HL-60 (cell line): ENCODE measurements around the gene KIAA0232.

ENCODE experiments used
- DNase-seq, 2 experiments: peaks; one replicate each; pipeline ENCODE4 v3.0.0-alpha.2; 2010 to 2020; ENCODE audit warnings: low read depth in 1 of 2, low spot score in 1 of 2
- H3K27ac ChIP-seq: fragments of 250-450 bp; sonication (Bioruptor Pico); replicated peaks from 2 replicates; pipeline ENCODE4 v1.5.1; 2020; ENCODE audit warnings: mild to moderate bottlenecking, moderate library complexity
- H3K27me3 ChIP-seq: fragments of 250-450 bp; sonication (Bioruptor Pico); 2 replicates; pipeline ENCODE4 v1.5.1; 2021; ENCODE audit warnings: mild to moderate bottlenecking, moderate library complexity; ENCODE audit not compliant: insufficient read depth, poor library complexity, severe bottlenecking
- H3K4me3 ChIP-seq: replicated peaks from 2 replicates; pipeline ENCODE4 v1.5.1; 2011; ENCODE audit warnings: mild to moderate bottlenecking, control low read depth, low read length; ENCODE audit not compliant: insufficient read depth
- CTCF ChIP-seq: IDR thresholded peaks from one replicate; pipeline ENCODE4 v1.5.1; 2011; ENCODE audit warnings: low read length, control low read depth, inconsistent platforms; ENCODE audit not compliant: insufficient read depth
- GABPA ChIP-seq: IDR thresholded peaks from 2 replicates; pipeline ENCODE4 v1.6.1; 2012; ENCODE audit warnings: low read depth
- POLR2AphosphoS5 ChIP-seq: IDR thresholded peaks from 2 replicates; pipeline ENCODE4 v1.6.1; 2012; ENCODE audit warnings: low read depth
- REST ChIP-seq: IDR thresholded peaks from 2 replicates; pipeline ENCODE4 v1.6.1; 2012; ENCODE audit warnings: low read depth; ENCODE audit not compliant: insufficient replicate concordance
- SPI1 ChIP-seq: IDR thresholded peaks from 2 replicates; pipeline ENCODE4 v1.6.1; 2012; ENCODE audit warnings: low read depth, mild to moderate bottlenecking, borderline replicate concordance

KIAA0232 gene

GRCh38 chr4:6900181-6900812 is 117.8 kb downstream of the KIAA0232 start:
- no peak for TF ChIP-seq CTCF
- no peak for TF ChIP-seq POLR2AphosphoS5
- TF ChIP-seq GABPA = no peak
- TF ChIP-seq SPI1 = no peak
- no peak for TF ChIP-seq REST
- H3K27ac ChIP-seq = no peak overlapping the region
- DNase-seq = no peak
- H3K4me3 ChIP-seq = no peak overlapping the region
- H3K27me3 ChIP-seq = no peaks in the 10 kb centered on the region

- no peak overlapping the region for H3K27ac ChIP-seq
Measured at GRCh38 chr4:6900956-6901355, 118.4 kb downstream of the KIAA0232 start.

More at GRCh38 chr4:6900956-6901355, 118.4 kb downstream of the KIAA0232 start:
- Histone ChIP-seq H3K27me3 (no peaks in the 10 kb centered on the region), H3K4me3 (no peak overlapping the region)
- TF ChIP-seq REST = no peak
- no peak for TF ChIP-seq SPI1
- TF ChIP-seq CTCF = no peak
- no peak for TF ChIP-seq POLR2AphosphoS5
- TF ChIP-seq GABPA = no peak
- no peak for DNase-seq
